Chondrocyte (in vitro differentiated cells): ENCODE results near the gene FOXD4L6. TPM values are rescaled to one million over a fixed set of nuclear protein-coding genes. Genes with fewer than 3 reads are reported as not detected.
"Not testable (repeated sequence)": the region's sequence is repeated elsewhere in the genome, so short reads cannot be mapped to it uniquely, and the experiment has no call there.

Experiments used
- DNase-seq: peaks from one replicate; pipeline ENCODE4 v3.0.0; 2021; ENCODE audit warnings: mixed read lengths, low spot score
- H3K27ac Mint-ChIP-seq: one replicate; pipeline ENCODE4 v1.8.0; 2021; ENCODE audit warnings: mild to moderate bottlenecking, moderate library complexity, mixed read lengths; ENCODE audit not compliant: unreplicated experiment
- H3K27me3 Mint-ChIP-seq: 2 replicates; pipeline ENCODE4 v1.8.0; 2021; ENCODE audit warnings: low read depth, mixed read lengths
- H3K36me3 Mint-ChIP-seq: 2 replicates; pipeline ENCODE4 v1.8.0; 2021; ENCODE audit warnings: low read depth, mixed read lengths
- H3K4me1 Mint-ChIP-seq: 2 replicates; pipeline ENCODE4 v1.8.0; 2021; ENCODE audit warnings: low read depth, mild to moderate bottlenecking, mixed read lengths
- H3K4me3 Mint-ChIP-seq: one replicate; pipeline ENCODE4 v1.8.0; 2021; ENCODE audit warnings: mild to moderate bottlenecking, moderate library complexity, mixed read lengths; ENCODE audit not compliant: unreplicated experiment
- H3K9me3 Mint-ChIP-seq: 2 replicates; pipeline ENCODE4 v1.8.0; 2021; ENCODE audit warnings: low read depth, mixed read lengths
- total RNA-seq: library from RNA; stranded (reverse); gene quantifications from 3 replicates; pipeline ENCODE4 v1.2.1, GENCODE V29; 2021

FOXD4L6 gene
- total RNA-seq, 1 donor from 2014 or later = not detected

DNA sequence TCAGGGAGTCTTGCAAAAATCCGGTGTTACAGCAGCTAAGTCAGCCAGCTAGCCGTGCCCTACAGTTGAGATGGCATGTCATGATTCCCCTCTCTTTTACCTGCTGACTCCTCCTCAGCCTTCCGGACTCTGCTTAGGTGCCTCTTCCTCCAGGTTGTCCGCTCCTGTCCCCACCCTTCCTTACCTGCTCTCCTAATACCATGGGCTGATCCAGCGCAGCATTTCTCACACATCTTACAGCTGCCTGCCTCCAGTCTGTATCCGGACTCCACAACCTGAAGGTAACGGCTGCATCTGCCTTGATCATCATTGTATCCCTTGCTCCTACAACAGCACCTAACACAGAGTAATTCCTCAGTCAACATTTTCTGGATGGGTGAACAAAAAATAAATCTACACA lies 9.2 kb downstream of the FOXD4L6 start:
- H3K36me3 Mint-ChIP-seq, H3K9me3 Mint-ChIP-seq, H3K4me1 Mint-ChIP-seq, H3K27ac Mint-ChIP-seq, DNase-seq, H3K4me3 Mint-ChIP-seq, H3K27me3 Mint-ChIP-seq: not testable (repeated sequence)

DNA sequence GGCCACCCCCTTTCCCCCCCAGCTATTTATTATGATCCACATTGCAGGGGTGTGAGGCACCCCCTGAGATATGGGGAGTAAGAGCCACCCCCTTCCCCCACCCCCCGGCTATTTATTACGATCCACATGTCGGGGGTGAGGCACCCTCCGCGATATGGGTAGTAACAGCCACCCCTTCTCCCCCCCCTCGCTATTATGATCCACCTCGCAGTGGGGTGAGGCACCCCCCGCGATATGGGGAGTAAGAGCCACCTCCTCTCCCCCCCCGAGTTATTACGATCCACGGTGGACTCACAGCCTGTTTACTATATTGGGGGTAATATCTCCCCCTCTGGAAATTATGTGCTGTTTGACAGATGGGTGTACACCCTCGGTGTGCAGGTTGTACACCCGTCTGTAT lies 15.1 kb downstream of the FOXD4L6 start:
- H3K4me1 Mint-ChIP-seq, H3K27ac Mint-ChIP-seq, H3K36me3 Mint-ChIP-seq, H3K27me3 Mint-ChIP-seq, H3K9me3 Mint-ChIP-seq, H3K4me3 Mint-ChIP-seq, DNase-seq: not testable (repeated sequence)

- DNase-seq, H3K36me3 Mint-ChIP-seq, H3K27me3 Mint-ChIP-seq, H3K27ac Mint-ChIP-seq, H3K4me3 Mint-ChIP-seq, H3K4me1 Mint-ChIP-seq, H3K9me3 Mint-ChIP-seq: not testable (repeated sequence)
Observed at GRCh38 chr9:41111414-41111813, 17.1 kb downstream of the FOXD4L6 start.

DNA sequence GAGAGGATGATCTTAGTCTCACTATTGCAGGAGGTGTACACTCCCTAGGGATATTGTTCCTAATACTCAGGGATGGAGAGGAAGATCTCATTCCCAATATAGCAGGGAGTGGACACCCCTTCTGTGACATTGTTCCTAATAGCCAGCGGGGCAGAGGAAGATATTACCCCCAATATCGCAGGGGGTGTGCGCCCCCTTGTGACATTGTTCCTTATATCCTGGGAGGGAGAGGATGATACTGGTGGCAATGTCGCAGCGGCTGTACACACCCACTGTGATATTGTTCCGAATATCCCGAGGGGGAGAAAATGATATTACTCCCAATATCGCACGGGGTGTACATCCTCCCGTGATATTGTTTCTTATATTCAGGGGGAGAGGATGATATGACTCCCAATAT lies 17.6 kb downstream of the FOXD4L6 start:
- H3K4me1 Mint-ChIP-seq, H3K9me3 Mint-ChIP-seq, H3K4me3 Mint-ChIP-seq, H3K27ac Mint-ChIP-seq, H3K36me3 Mint-ChIP-seq, H3K27me3 Mint-ChIP-seq: not testable (repeated sequence)
- DNase-seq = peak; percentile 61

DNA sequence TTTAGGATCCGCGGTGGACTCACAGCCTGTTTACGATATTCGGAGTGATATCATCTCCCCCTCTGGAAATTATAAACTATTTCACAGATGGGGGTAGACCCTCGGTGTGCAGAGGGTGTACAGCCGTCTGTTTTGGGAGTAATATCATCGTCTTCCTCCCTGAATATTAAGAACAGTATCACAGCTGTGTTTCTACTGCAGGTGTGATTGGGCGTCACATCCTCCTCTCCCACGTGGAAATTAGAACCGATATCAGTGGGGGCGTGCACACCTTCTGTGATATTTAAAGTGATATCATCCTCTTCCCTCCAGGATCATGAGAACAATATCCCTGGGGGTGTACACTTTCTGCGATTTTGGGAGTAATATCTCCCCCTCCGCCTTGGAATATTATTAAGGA lies 19.2 kb downstream of the FOXD4L6 start:
- not testable (repeated sequence) for DNase-seq, H3K9me3 Mint-ChIP-seq, H3K36me3 Mint-ChIP-seq, H3K4me1 Mint-ChIP-seq, H3K27me3 Mint-ChIP-seq, H3K4me3 Mint-ChIP-seq, H3K27ac Mint-ChIP-seq

- not testable (repeated sequence) for H3K4me1 Mint-ChIP-seq, H3K27me3 Mint-ChIP-seq, H3K27ac Mint-ChIP-seq, H3K9me3 Mint-ChIP-seq, H3K36me3 Mint-ChIP-seq, H3K4me3 Mint-ChIP-seq
- peak; percentile 59 for DNase-seq
Observed at GRCh38 chr9:41108816-41109215, 19.7 kb downstream of the FOXD4L6 start.

DNA sequence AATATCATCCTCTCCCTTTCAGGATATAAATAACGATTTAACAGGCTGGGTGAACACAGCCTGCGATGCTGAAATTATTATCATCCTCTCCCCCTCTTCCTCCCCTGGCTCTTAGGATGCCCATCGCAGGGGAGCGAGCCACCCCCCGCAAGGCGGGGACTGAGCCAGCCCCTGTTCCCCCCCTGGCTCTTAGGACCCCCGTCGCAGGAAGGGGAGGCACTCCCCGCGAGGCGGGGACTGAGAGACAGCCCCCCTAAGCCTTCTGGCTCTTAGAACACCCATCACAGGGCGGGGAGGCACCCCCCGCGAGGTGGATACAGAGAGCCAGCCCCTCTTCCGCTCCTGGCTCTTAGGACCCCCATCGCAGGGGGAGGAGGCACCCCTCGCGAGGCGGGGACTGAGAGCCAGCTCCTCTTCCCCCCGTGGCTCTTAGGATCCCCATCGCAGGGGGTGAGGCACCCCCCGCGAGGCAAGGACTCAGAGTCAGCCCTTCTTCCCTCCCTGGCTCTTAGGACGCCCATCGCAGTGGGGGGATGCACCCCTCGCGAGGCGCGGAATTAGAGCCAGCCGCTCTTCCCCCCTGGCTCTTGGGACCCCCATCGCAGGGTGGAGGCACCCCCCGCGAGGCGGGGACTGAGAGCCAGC lies 21.9 kb downstream of the FOXD4L6 start:
- H3K4me3 Mint-ChIP-seq, H3K4me1 Mint-ChIP-seq, H3K9me3 Mint-ChIP-seq, H3K36me3 Mint-ChIP-seq, H3K27ac Mint-ChIP-seq, H3K27me3 Mint-ChIP-seq, DNase-seq: not testable (repeated sequence)

DNA sequence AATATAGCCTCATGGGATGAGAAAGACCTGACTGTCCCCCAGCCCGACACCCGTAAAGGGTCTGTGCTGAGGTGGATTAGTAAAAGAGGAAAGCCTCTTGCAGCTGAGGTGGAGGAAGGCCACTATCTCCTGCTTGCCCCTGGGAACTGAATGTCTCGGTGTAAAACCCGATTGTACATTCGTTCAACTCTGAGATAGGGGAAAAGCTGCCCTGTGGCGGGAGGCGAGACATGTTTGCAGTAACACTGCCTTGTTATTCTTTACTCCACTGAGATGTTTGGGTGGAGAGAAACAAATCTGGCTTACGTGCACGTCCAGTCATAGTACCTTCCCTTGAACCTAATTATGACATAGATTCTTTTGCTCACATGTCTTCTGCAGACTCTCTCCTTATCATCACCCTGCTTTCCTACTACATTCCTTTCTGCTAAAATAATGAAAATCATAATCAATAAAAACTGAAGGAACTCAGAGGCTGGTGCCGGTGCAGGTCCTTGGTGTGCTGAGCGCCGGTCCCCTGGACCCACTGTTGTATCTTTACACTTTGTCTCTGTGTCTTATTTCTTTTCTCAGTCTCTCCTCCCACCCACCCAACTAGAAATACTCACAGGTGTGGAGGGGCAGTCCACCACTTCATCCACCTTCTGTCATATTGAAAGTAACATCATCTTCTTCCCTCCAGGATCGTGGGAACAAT lies 22.8 kb downstream of the FOXD4L6 start:
- not testable (repeated sequence) for H3K36me3 Mint-ChIP-seq, H3K27me3 Mint-ChIP-seq, H3K4me1 Mint-ChIP-seq, DNase-seq, H3K27ac Mint-ChIP-seq, H3K9me3 Mint-ChIP-seq, H3K4me3 Mint-ChIP-seq

DNA sequence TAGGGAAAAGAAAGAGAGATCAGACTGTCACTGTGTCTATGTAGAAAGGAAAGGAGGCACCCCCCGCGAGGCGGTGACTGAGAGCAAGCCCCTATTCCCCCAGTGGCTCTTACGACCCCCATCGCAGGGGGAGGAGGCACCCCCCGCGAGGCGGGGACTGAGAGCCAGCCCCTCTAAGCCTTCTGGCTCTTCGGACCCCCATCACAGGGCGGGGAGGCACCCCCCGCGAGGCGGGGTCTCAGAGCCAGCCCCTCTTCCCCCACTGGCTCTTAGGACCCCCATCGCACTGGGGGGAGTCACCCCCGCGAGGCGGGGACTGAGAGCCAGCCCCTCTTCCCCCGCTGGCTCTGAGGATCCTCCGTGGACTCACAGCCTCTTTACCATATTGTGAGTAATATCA lies 23.9 kb downstream of the FOXD4L6 start:
- not testable (repeated sequence) for H3K4me3 Mint-ChIP-seq, H3K36me3 Mint-ChIP-seq, H3K9me3 Mint-ChIP-seq, H3K4me1 Mint-ChIP-seq, H3K27ac Mint-ChIP-seq, H3K27me3 Mint-ChIP-seq, DNase-seq

GRCh38 chr9:41100508-41100907 lies 28.0 kb downstream of the FOXD4L6 start:
- H3K36me3 Mint-ChIP-seq, H3K4me1 Mint-ChIP-seq, H3K4me3 Mint-ChIP-seq, H3K9me3 Mint-ChIP-seq, H3K27me3 Mint-ChIP-seq, H3K27ac Mint-ChIP-seq: not testable (repeated sequence)
- DNase-seq = peak; percentile 55

- not testable (repeated sequence) for H3K27me3 Mint-ChIP-seq, H3K27ac Mint-ChIP-seq, H3K9me3 Mint-ChIP-seq, H3K4me1 Mint-ChIP-seq, H3K4me3 Mint-ChIP-seq, H3K36me3 Mint-ChIP-seq, DNase-seq
Observed at GRCh38 chr9:41098759-41099158, 29.7 kb downstream of the FOXD4L6 start.

GRCh38 chr9:41095060-41095459 lies 33.4 kb downstream of the FOXD4L6 start:
- not testable (repeated sequence) for H3K36me3 Mint-ChIP-seq, H3K27me3 Mint-ChIP-seq, H3K27ac Mint-ChIP-seq, H3K4me1 Mint-ChIP-seq, H3K9me3 Mint-ChIP-seq, DNase-seq, H3K4me3 Mint-ChIP-seq

DNA sequence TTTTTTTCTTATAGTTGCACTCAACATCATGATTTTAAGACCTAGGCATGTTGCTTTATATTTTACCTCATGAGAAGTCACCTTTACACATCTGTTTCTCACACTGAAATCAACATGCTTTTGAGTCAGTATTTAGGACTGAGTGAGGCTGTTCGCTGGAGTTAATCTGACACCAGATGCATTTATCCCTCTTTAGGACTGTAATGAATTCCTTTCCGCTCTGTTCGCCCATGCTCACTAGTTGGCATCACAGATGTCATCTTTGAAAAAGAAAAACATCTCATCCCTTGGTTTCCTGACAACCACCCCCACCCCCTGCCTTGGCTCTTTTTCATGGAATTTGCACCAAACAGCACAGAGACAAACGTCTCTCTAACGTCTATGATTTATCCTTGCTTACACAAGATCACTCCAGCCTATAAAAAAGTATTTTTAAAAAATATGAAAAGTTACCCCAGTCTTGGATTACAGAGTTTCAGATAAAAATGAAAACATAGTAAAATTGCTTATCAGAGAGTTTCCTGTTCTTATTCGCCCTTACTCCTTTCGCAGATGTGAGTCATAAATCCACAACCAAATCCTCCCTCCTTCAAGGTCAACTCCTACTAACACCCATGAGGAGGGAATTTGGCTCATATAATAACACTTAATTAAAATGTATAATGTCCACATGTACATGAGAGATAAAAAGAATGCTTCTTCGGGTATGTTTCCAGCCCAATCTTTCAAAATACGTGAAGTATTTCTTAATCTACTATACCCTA lies 34.3 kb downstream of the FOXD4L6 start:
- not testable (repeated sequence) for H3K27ac Mint-ChIP-seq, DNase-seq, H3K9me3 Mint-ChIP-seq

More for the DNA sequence above, 34.3 kb downstream of the FOXD4L6 start:
- H3K36me3 Mint-ChIP-seq, H3K27me3 Mint-ChIP-seq, H3K4me1 Mint-ChIP-seq, H3K4me3 Mint-ChIP-seq: not testable (repeated sequence)
